ENCODE results near the gene C4orf50. TPM values are rescaled to one million over a fixed set of nuclear protein-coding genes. Genes with fewer than 3 reads are reported as not detected.

Gene C4orf50
- total RNA-seq, 1 donor from 2014 or later: 0.16 TPM

DNA sequence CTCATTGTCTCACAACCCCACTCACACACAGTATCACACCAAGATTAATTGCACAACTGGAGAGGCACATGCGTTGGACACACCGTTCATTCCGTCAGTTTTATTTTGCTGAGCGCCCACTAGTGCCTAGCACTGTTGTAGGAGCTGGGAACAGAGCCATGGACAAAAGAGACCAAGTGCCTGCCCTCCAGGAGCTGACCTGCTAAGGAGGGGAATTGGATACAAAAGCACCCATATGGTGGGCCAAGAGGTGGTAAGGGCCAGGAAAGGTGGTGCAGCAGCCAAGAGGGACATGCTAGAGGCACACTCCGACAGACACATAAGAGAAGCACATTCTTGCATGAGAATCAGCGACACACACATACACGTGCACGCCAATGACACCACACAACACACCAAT is 124.6 kb downstream of the C4orf50 start:
- Histone ChIP-seq H3K4me2 (ENCODE audit: low read length) (peak overlapping the region; percentile 81), H2AFZ (ENCODE audit: low read depth, low read length) (no peak overlapping the region), H3K9ac (ENCODE audit: low read length) (no peak overlapping the region), H3K9me3 (ENCODE audit: insufficient read depth, low read depth, low read length) (peaks cover 4% of the 10 kb centered on the region), H3K4me1 (ENCODE audit: insufficient read depth, low read length) (peaks cover 4% of the 10 kb centered on the region), H3K27ac (ENCODE audit: low read depth, low read length) (no peak overlapping the region), H3K27me3 (ENCODE audit: insufficient read depth, low read length) (peaks cover 69% of the 10 kb centered on the region), H3K36me3 (ENCODE audit: insufficient read depth, low read length) (no peaks in the 10 kb centered on the region), H4K20me1 (ENCODE audit: insufficient read depth, low read length) (peaks cover 4% of the 10 kb centered on the region), H3K4me3 (ENCODE audit: insufficient read depth, low read depth, low read length) (no peak overlapping the region), H3K79me2 (ENCODE audit: insufficient read depth, low read length) (no peaks in the 10 kb centered on the region)
- Mint-ChIP-seq H3K4me3 (ENCODE audit: unreplicated experiment) (peak overlapping the region; percentile 23), H3K4me1 (ENCODE audit: low read depth, unreplicated experiment) (peaks cover 4% of the 10 kb centered on the region), H3K9me3 (ENCODE audit: unreplicated experiment) (peaks cover 9% of the 10 kb centered on the region), H3K36me3 (ENCODE audit: low read depth, unreplicated experiment) (peaks cover 6% of the 10 kb centered on the region), H3K27me3 (ENCODE audit: low read depth, unreplicated experiment) (peaks cover 75% of the 10 kb centered on the region), H3K27ac (ENCODE audit: unreplicated experiment) (no peak overlapping the region)
- FAIRE-seq (no peak), DNase-seq (ENCODE audit: low read depth) (no peak)
- TF ChIP-seq EZH2 (IDR thresholded peaks at IDR 0.05; ENCODE audit: insufficient read depth, low read length): no peak
- TF ChIP-seq, protein P1, sequence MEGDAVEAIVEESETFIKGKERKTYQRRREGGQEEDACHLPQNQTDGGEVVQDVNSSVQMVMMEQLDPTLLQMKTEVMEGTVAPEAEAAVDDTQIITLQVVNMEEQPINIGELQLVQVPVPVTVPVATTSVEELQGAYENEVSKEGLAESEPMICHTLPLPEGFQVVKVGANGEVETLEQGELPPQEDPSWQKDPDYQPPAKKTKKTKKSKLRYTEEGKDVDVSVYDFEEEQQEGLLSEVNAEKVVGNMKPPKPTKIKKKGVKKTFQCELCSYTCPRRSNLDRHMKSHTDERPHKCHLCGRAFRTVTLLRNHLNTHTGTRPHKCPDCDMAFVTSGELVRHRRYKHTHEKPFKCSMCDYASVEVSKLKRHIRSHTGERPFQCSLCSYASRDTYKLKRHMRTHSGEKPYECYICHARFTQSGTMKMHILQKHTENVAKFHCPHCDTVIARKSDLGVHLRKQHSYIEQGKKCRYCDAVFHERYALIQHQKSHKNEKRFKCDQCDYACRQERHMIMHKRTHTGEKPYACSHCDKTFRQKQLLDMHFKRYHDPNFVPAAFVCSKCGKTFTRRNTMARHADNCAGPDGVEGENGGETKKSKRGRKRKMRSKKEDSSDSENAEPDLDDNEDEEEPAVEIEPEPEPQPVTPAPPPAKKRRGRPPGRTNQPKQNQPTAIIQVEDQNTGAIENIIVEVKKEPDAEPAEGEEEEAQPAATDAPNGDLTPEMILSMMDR (IDR thresholded peaks at IDR 0.05; ENCODE audit: insufficient read depth, low read depth, low read length): no peak

- Histone ChIP-seq H4K20me1 (ENCODE audit: insufficient read depth, low read length) (peaks cover 4% of the 10 kb centered on the region), H3K36me3 (ENCODE audit: insufficient read depth, low read length) (no peaks in the 10 kb centered on the region), H3K4me2 (ENCODE audit: low read length) (peak within 1 kb of the TSS; percentile 81), H3K9ac (ENCODE audit: low read length) (no peak within 1 kb of the TSS), H3K27me3 (ENCODE audit: insufficient read depth, low read length) (peaks cover 66% of the 10 kb centered on the region), H3K79me2 (ENCODE audit: insufficient read depth, low read length) (no peaks in the 10 kb centered on the region), H3K4me1 (ENCODE audit: insufficient read depth, low read length) (peaks cover 4% of the 10 kb centered on the region), H3K27ac (ENCODE audit: low read depth, low read length) (no peak within 1 kb of the TSS), H3K9me3 (ENCODE audit: insufficient read depth, low read depth, low read length) (peaks cover 4% of the 10 kb centered on the region), H2AFZ (ENCODE audit: low read depth, low read length) (peak within 1 kb of the TSS; percentile 1), H3K4me3 (ENCODE audit: insufficient read depth, low read depth, low read length) (no peak within 1 kb of the TSS)
- no peak for FAIRE-seq
- H3K36me3 Mint-ChIP-seq (ENCODE audit: low read depth, unreplicated experiment): peaks cover 6% of the 10 kb centered on the region
- H3K27me3 Mint-ChIP-seq (ENCODE audit: low read depth, unreplicated experiment): peaks cover 70% of the 10 kb centered on the region
- H3K27ac Mint-ChIP-seq (ENCODE audit: unreplicated experiment): no peak within 1 kb of the TSS
- no peak for TF ChIP-seq EZH2 (IDR thresholded peaks at IDR 0.05; ENCODE audit: insufficient read depth, low read length)
- TF ChIP-seq, protein P1 (IDR thresholded peaks at IDR 0.05; ENCODE audit: insufficient read depth, low read depth, low read length): no peak
- peaks cover 4% of the 10 kb centered on the region for H3K4me1 Mint-ChIP-seq (ENCODE audit: low read depth, unreplicated experiment)
- peak within 1 kb of the TSS; percentile 23 for H3K4me3 Mint-ChIP-seq (ENCODE audit: unreplicated experiment)
- H3K9me3 Mint-ChIP-seq (ENCODE audit: unreplicated experiment): peaks cover 9% of the 10 kb centered on the region
- no peak for DNase-seq (ENCODE audit: low read depth)
Measured at GRCh38 chr4:5893004-5893580, 125.1 kb downstream of the C4orf50 start, which contains the start of gene CRMP1. Gene CRMP1 (minus strand): TSS chr4:5893086. CDS start chr4:5892969, 117 bp downstream.

DNA sequence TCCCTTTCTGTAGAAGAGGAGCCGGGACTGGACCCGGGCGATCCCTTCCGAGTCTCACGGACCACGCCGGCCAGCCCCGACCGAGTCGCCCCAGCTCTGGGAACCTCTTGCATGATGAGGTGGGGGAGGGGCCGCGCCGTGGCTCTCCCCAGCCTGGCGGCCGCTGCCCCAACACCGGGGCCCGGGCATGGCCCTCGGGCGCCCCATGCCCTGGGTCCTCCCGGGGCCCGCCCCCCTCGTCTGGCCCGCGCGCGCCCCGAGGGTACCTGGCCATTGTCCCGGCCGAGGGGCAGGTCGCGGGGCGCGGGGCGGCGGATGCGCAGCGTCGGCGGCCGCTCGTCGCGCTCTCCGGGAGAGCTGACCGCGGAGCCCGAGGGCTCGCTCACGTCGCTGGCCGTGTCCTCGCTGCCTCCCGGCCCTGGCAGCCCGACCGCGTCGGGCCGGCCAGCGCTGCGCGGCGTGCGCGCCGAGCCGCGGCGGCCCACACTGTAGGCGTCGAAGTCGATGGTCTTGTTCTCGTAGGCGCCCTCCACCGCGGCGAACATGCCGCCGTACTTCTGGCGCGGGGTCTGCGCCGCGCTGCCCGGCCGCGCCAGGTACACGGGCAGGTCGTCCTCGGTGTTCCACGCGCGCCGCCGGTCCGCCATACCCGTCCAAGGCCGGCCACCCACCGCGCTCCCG is 125.8 kb downstream of the C4orf50 start:
- Histone ChIP-seq H3K9me3 (ENCODE audit: insufficient read depth, low read depth, low read length) (peaks cover 4% of the 10 kb centered on the region), H3K36me3 (ENCODE audit: insufficient read depth, low read length) (no peaks in the 10 kb centered on the region), H3K79me2 (ENCODE audit: insufficient read depth, low read length) (no peaks in the 10 kb centered on the region), H3K9ac (ENCODE audit: low read length) (no peak overlapping the region), H2AFZ (ENCODE audit: low read depth, low read length) (no peak overlapping the region), H3K4me3 (ENCODE audit: insufficient read depth, low read depth, low read length) (no peak overlapping the region), H3K27me3 (ENCODE audit: insufficient read depth, low read length) (peaks cover 66% of the 10 kb centered on the region), H3K4me2 (ENCODE audit: low read length) (peak overlapping the region; percentile 71), H3K4me1 (ENCODE audit: insufficient read depth, low read length) (peaks cover 6% of the 10 kb centered on the region), H3K27ac (ENCODE audit: low read depth, low read length) (no peak overlapping the region), H4K20me1 (ENCODE audit: insufficient read depth, low read length) (peaks cover 4% of the 10 kb centered on the region)
- peaks cover 4% of the 10 kb centered on the region for H3K4me1 Mint-ChIP-seq (ENCODE audit: low read depth, unreplicated experiment)
- peaks cover 64% of the 10 kb centered on the region for H3K27me3 Mint-ChIP-seq (ENCODE audit: low read depth, unreplicated experiment)
- TF ChIP-seq, protein P1 (IDR thresholded peaks at IDR 0.05; ENCODE audit: insufficient read depth, low read depth, low read length): no peak
- peak; percentile 85 for TF ChIP-seq EZH2 (IDR thresholded peaks at IDR 0.05; ENCODE audit: insufficient read depth, low read length)
- no peak overlapping the region for H3K4me3 Mint-ChIP-seq (ENCODE audit: unreplicated experiment)
- no peak overlapping the region for H3K27ac Mint-ChIP-seq (ENCODE audit: unreplicated experiment)
- peaks cover 6% of the 10 kb centered on the region for H3K36me3 Mint-ChIP-seq (ENCODE audit: low read depth, unreplicated experiment)
- DNase-seq (ENCODE audit: low read depth) (no peak), FAIRE-seq (no peak)
- peaks cover 9% of the 10 kb centered on the region for H3K9me3 Mint-ChIP-seq (ENCODE audit: unreplicated experiment)

Measured in astrocyte (in vitro differentiated cells and primary cell).